GM20431 (cell line): ENCODE results near the gene MRPL41.
"Not testable (repeated sequence)": the region's sequence is repeated elsewhere in the genome, so short reads cannot be mapped to it uniquely, and the experiment has no call there.

Experiments used
- in situ Hi-C: fragments of 300-500 bp; cut with MseI, MboI; formaldehyde crosslinking; loops from one replicate; pipeline ENCODE4 v1.15.0; 2020; ENCODE audit warnings: low sequenced_read_pairs; ENCODE audit not compliant: unreplicated experiment

The MRPL41 gene

GRCh38 chr9:137551264-137552021 is at the start of gene MRPL41:
Gene MRPL41, plus strand, starts transcription at chr9:137551879. Its CDS starts 203 bp downstream, at chr9:137552082.
- in situ Hi-C loops, result no loop called here

- in situ Hi-C loops, result no loop called here
Measured at GRCh38 chr9:137502008-137502911, 49.4 kb upstream of the MRPL41 start.

GRCh38 chr9:137504432-137504777 is 47.3 kb upstream of the MRPL41 start:
- in situ Hi-C loops, result no loop called here

GRCh38 chr9:137505421-137506140 is 46.1 kb upstream of the MRPL41 start:
- in situ Hi-C loops, result no loop called here

- in situ Hi-C loops, result no loop called here
Measured at GRCh38 chr9:137506274-137506673, 45.4 kb upstream of the MRPL41 start.

- in situ Hi-C loops, result no loop called here
Measured at GRCh38 chr9:137506702-137507171, 44.9 kb upstream of the MRPL41 start.

- in situ Hi-C loops, result no loop called here
Measured at GRCh38 chr9:137509198-137509597, 42.5 kb upstream of the MRPL41 start.

GRCh38 chr9:137511126-137511525 is 40.6 kb upstream of the MRPL41 start:
- in situ Hi-C loops, result not testable (repeated sequence)

- in situ Hi-C loops, result no loop called here
Measured at GRCh38 chr9:137511758-137512463, 39.8 kb upstream of the MRPL41 start.

GRCh38 chr9:137513136-137513535 is 38.5 kb upstream of the MRPL41 start:
- in situ Hi-C loops, result not testable (repeated sequence)

GRCh38 chr9:137513801-137514570 is 37.7 kb upstream of the MRPL41 start:
- in situ Hi-C loops, result not testable (repeated sequence)

- in situ Hi-C loops, result no loop called here
Measured at GRCh38 chr9:137514691-137515337, 36.9 kb upstream of the MRPL41 start.

GRCh38 chr9:137515338-137515724 is 36.3 kb upstream of the MRPL41 start:
- in situ Hi-C loops, result no loop called here

- in situ Hi-C loops, result no loop called here
Measured at GRCh38 chr9:137516144-137516917, 35.3 kb upstream of the MRPL41 start.

GRCh38 chr9:137518661-137519459 is 32.8 kb upstream of the MRPL41 start:
- in situ Hi-C loops, result not testable (repeated sequence)

- in situ Hi-C loops, result no loop called here
Measured at GRCh38 chr9:137519553-137519952, 32.1 kb upstream of the MRPL41 start.
